Small intestine (tissue), 7 donors: Measurements from ENCODE around the gene CACNA2D4. TPM values are rescaled to one million over a fixed set of nuclear protein-coding genes. Genes with fewer than 3 reads are reported as not detected.

Experiments
- DNase-seq, 2 donors: peaks; one replicate each; pipeline versions ENCODE4 v3.0.0 to v3.0.0-alpha.2; 2013
- FAIRE-seq: peaks from 2 replicates; lab custom pipeline; 2012; peaks lifted over from hg19 to GRCh38; lab: Jason Lieb, UNC
- H3K27ac ChIP-seq, 3 donors: one replicate each; pipeline ENCODE4 v1.5.1; 2013; ENCODE audit warnings: low read length in 2 of 3, mild to moderate bottlenecking in 2 of 3, control low read depth in 1 of 3, inconsistent platforms in 1 of 3, low read depth in 1 of 3, moderate library complexity in 1 of 3
- H3K27me3 ChIP-seq, 3 donors: one replicate each; pipeline ENCODE4 v1.6.1; 2013; ENCODE audit warnings: low read length in 3 of 3, inconsistent platforms in 1 of 3; ENCODE audit not compliant: control insufficient read depth in 3 of 3, insufficient read depth in 3 of 3
- H3K36me3 ChIP-seq, 3 donors: one replicate each; pipeline ENCODE4 v1.6.1; 2013; ENCODE audit warnings: low read length in 3 of 3, inconsistent platforms in 1 of 3, low read depth in 1 of 3, mild to moderate bottlenecking in 1 of 3, moderate library complexity in 1 of 3; ENCODE audit not compliant: control insufficient read depth in 3 of 3, insufficient read depth in 2 of 3
- H3K4me1 ChIP-seq, 3 donors: one replicate each; pipeline ENCODE4 v1.6.1; 2013; ENCODE audit warnings: low read length in 2 of 3, inconsistent platforms in 1 of 3, low read depth in 1 of 3, mild to moderate bottlenecking in 1 of 3, moderate library complexity in 1 of 3; ENCODE audit not compliant: control insufficient read depth in 3 of 3, insufficient read depth in 2 of 3
- H3K4me3 ChIP-seq, 3 donors: one replicate each; pipeline ENCODE4 v1.5.1; 2013; ENCODE audit warnings: low read length in 3 of 3, control low read depth in 1 of 3, inconsistent platforms in 1 of 3, low read depth in 1 of 3, mild to moderate bottlenecking in 1 of 3, moderate library complexity in 1 of 3
- H3K9me3 ChIP-seq, 2 donors: one replicate each; pipeline ENCODE4 v1.6.1; 2013; ENCODE audit warnings: low read depth in 1 of 2, low read length in 1 of 2; ENCODE audit not compliant: control insufficient read depth in 2 of 2, insufficient read depth in 1 of 2
- WGBS, 3 donors: extraction: QIAGEN DNeasy Blood & Tissue Kit; methylation state at CpG; one replicate each; pipeline ENCODE4 v1.1.7; 2013; 5-methylcytosine and 5-hydroxymethylcytosine counted together
- polyA plus RNA-seq, 4 donors: library from polyadenylated mRNA; stranded (reverse) in 3 of 4; unstranded in 1 of 4; fragments of 200-250 nt in 3 of 4; fragments of 120-200 nt in 1 of 4; gene quantifications; one replicate each; pipeline versions ENCODE4 v1.2.1 to v1.2.3, GENCODE V29; 2013
- donor health status: healthy with polysubstance abuse.
- donor health status: control.
- donor health status: control.
- donor health status: Bipolar disorder and iron deficiency.
- donor health status: healthy.

CACNA2D4 gene
- polyA plus RNA-seq, 4 donors: 5.5 to 10.8 (median 9.1) TPM

- no peaks in the 10 kb centered on the region for H3K27me3 ChIP-seq
- DNase-seq (no peak), FAIRE-seq (no peak)
- no peaks in the 10 kb centered on the region for H3K4me1 ChIP-seq
- H3K9me3 ChIP-seq: peaks cover 0 to 21% of the 10 kb centered on the region in 2 donors
- 95 to 99% (median 96%) methylated on average over 2 of the region's 2 CpGs for WGBS, 3 donors
- H3K27ac ChIP-seq: no peak overlapping the region
- peaks cover 0 to 10% (median 3%) of the 10 kb centered on the region in 3 donors for H3K36me3 ChIP-seq
- no peak overlapping the region for H3K4me3 ChIP-seq
Measured at GRCh38 chr12:1747609-1748008, 170.8 kb downstream of the CACNA2D4 start.

DNA sequence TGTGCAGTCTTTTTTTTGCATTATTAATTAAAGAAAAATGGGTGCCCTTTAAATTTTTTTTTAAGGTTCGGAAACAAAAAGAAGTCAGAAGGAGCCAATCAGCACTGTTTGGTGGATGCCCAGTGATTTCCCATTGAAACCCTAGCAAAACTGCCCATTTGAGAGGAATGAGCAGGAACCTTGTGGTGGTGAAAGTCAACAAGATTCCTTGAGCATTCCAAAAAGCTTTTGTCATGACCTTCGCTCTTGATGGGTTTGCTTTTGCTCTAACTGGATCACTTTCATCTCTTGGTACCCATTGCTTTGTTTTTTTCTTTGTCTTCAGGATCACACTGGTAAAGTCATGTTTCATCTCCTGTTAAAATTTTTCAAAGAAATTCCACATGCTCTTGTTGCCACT is 173.5 kb downstream of the CACNA2D4 start:
- peaks cover 0 to 4% (median 3%) of the 10 kb centered on the region in 3 donors for H3K4me1 ChIP-seq
- no peak overlapping the region for H3K27ac ChIP-seq
- H3K4me3 ChIP-seq: no peak overlapping the region
- no peaks in the 10 kb centered on the region for H3K27me3 ChIP-seq
- peaks cover 0 to 10% (median 3%) of the 10 kb centered on the region in 3 donors for H3K36me3 ChIP-seq
- H3K9me3 ChIP-seq: peaks cover 0 to 21% of the 10 kb centered on the region in 2 donors
- DNase-seq: no peak
- no peak for FAIRE-seq
- WGBS, 3 donors: 97 to 99% (median 98%) methylated on average over 2 of the region's 2 CpGs

Other genes starting within 250 kb of the CACNA2D4 start
- 10 to 100 TPM; 35.6 to 57.3 (median 48.9) TPM for gene ADIPOR2, start 227.6 kb downstream of the CACNA2D4 start, polyA plus RNA-seq
- gene LRTM2, start 98.1 kb downstream of the CACNA2D4 start, polyA plus RNA-seq: under 1 TPM in 2 of 4 donors, not detected in 2; 0.03 TPM
- 10 to 100 TPM in 1 of 4 donors, 1 to 10 TPM in 3; 4.5 to 18.2 (median 7.9) TPM for gene DCP1B, start 85.8 kb upstream of the CACNA2D4 start, polyA plus RNA-seq
- gene CACNA1C, start 134.3 kb upstream of the CACNA2D4 start, polyA plus RNA-seq: 1 to 10 TPM in 3 of 4 donors, under 1 TPM in 1; 0.67 to 2.5 (median 2.0) TPM